Hepatocyte (in vitro differentiated cells): Measurements from ENCODE around the gene PER2. TPM values are rescaled to one million over a fixed set of nuclear protein-coding genes. Genes with fewer than 3 reads are reported as not detected.

Experiments
- DNase-seq: peaks from one replicate; pipeline ENCODE4 v3.0.0-alpha.2; 2016; ENCODE audit warnings: low spot score
- H2AFZ ChIP-seq: fragments of 200-600 bp; sonication (generic); 2 replicates; pipeline ENCODE4 v1.6.0; 2016; ENCODE audit warnings: antibody characterized with exemption, mild to moderate bottlenecking
- H3K27ac ChIP-seq: fragments of 200-600 bp; sonication (generic); 2 replicates; pipeline ENCODE4 v1.5.1; 2016; ENCODE audit warnings: mild to moderate bottlenecking
- H3K27me3 ChIP-seq: fragments of 200-600 bp; sonication (generic); 2 replicates; pipeline ENCODE4 v1.6.1; 2016
- H3K36me3 ChIP-seq: fragments of 200-600 bp; sonication (generic); replicated peaks from 2 replicates; pipeline ENCODE4 v1.5.1; 2016; ENCODE audit warnings: low read depth; ENCODE audit not compliant: insufficient read depth
- H3K4me1 ChIP-seq: fragments of 200-600 bp; sonication (generic); 2 replicates; pipeline ENCODE4 v1.5.1; 2016; ENCODE audit warnings: mild to moderate bottlenecking, moderate library complexity; ENCODE audit not compliant: insufficient read depth
- H3K4me2 ChIP-seq: fragments of 200-600 bp; sonication (generic); 2 replicates; pipeline ENCODE4 v1.6.0; 2016
- H3K4me3 ChIP-seq: fragments of 200-600 bp; sonication (generic); 2 replicates; pipeline ENCODE4 v1.5.1; 2016; ENCODE audit warnings: mild to moderate bottlenecking
- H3K79me2 ChIP-seq: fragments of 200-600 bp; sonication (generic); 2 replicates; pipeline ENCODE4 v1.6.0; 2017; ENCODE audit warnings: mild to moderate bottlenecking
- H3K9me2 ChIP-seq: fragments of 200-600 bp; sonication (generic); replicated peaks from 2 replicates; pipeline ENCODE4 v1.6.0; 2017; ENCODE audit warnings: mild to moderate bottlenecking; ENCODE audit not compliant: insufficient read depth
- H3K9me3 ChIP-seq: fragments of 200-600 bp; sonication (generic); 2 replicates; pipeline ENCODE4 v1.5.1; 2016; ENCODE audit warnings: low read depth, mild to moderate bottlenecking
- H4K20me1 ChIP-seq: fragments of 200-600 bp; sonication (generic); 2 replicates; pipeline ENCODE4 v1.6.0; 2016; ENCODE audit warnings: mild to moderate bottlenecking; ENCODE audit not compliant: insufficient read depth, poor library complexity, severe bottlenecking
- CTCF ChIP-seq: fragments of 200-600 bp; sonication (generic); IDR thresholded peaks from 2 replicates; pipeline ENCODE4 v1.5.1; 2016; ENCODE audit warnings: antibody characterized with exemption, mild to moderate bottlenecking; ENCODE audit not compliant: poor library complexity
- EZH2 ChIP-seq: fragments of 200-600 bp; sonication (generic); IDR thresholded peaks from 2 replicates; pipeline ENCODE4 v1.6.1; 2016; ENCODE audit warnings: antibody characterized with exemption, mild to moderate bottlenecking, borderline replicate concordance
- EZH2phosphoT487 ChIP-seq: fragments of 200-600 bp; sonication (generic); IDR thresholded peaks from one replicate; pipeline ENCODE4 v1.6.1; 2018; ENCODE audit warnings: antibody characterized with exemption, mild to moderate bottlenecking, low read depth, moderate library complexity; ENCODE audit not compliant: unreplicated experiment, severe bottlenecking
- WGBS: methylation state at CpG from one replicate; pipeline ENCODE4 v1.1.6; 2016; ENCODE audit warnings: low lambda C conversion rate; ENCODE audit errors: missing lambda C conversion rate; 5-methylcytosine and 5-hydroxymethylcytosine counted together
- polyA plus RNA-seq: library from polyadenylated mRNA; unstranded; fragments of >200 nt; fragmentation: Nextera tagmentation; extraction: Ambion mirVana; gene quantifications from 2 replicates; pipeline ENCODE4 v1.2.1, GENCODE V29; 2016
- total RNA-seq: library from RNA; depleted of rRNA; stranded (reverse); fragments of >200 nt; gene quantifications from 2 replicates; pipeline ENCODE4 v1.2.3, GENCODE V29; 2014

PER2 gene
- total RNA-seq (6.1 and 8.9 TPM in 2 replicates), polyA plus RNA-seq (6.0 and 6.4 TPM in 2 replicates)

- Histone ChIP-seq H3K36me3 (no peaks in the 10 kb centered on the region), H3K4me2 (peak within 1 kb of the TSS; percentile 89), H3K9me3 (no peaks in the 10 kb centered on the region), H4K20me1 (no peaks in the 10 kb centered on the region), H3K27ac (peak within 1 kb of the TSS; percentile 96), H2AFZ (peak within 1 kb of the TSS; percentile 42), H3K4me3 (peak within 1 kb of the TSS; percentile 92), H3K9me2 (no peaks in the 10 kb centered on the region), H3K4me1 (peaks cover 48% of the 10 kb centered on the region), H3K27me3 (no peaks in the 10 kb centered on the region), H3K79me2 (peaks cover 42% of the 10 kb centered on the region)
- 8% methylated on average over 38 of the region's 65 CpGs for WGBS
- TF ChIP-seq EZH2 (no peak), CTCF (peak; percentile 14)
- peak; percentile 91 for DNase-seq
These were observed at the start of gene PER2 for GRCh38 chr2:238287737-238288649. TSS of gene PER2 (minus strand) at chr2:238288610. CDS start at chr2:238277936, 10,674 bp downstream.

GRCh38 chr2:238337846-238338245, 49.4 kb upstream of the PER2 start:
- Histone ChIP-seq H3K9me2 (no peaks in the 10 kb centered on the region), H3K4me2 (no peak overlapping the region)
- TF ChIP-seq EZH2 (no peak), EZH2phosphoT487 (no peak), CTCF (no peak)

GRCh38 chr2:238336793-238337444, 48.5 kb upstream of the PER2 start:
- no peak overlapping the region for H2AFZ ChIP-seq
- H3K36me3 ChIP-seq: no peaks in the 10 kb centered on the region
- 95% methylated on average over 5 of the region's 5 CpGs for WGBS
- H4K20me1 ChIP-seq: no peaks in the 10 kb centered on the region
- no peaks in the 10 kb centered on the region for H3K27me3 ChIP-seq
- H3K4me3 ChIP-seq: no peak overlapping the region
- H3K27ac ChIP-seq: no peak overlapping the region
- no peaks in the 10 kb centered on the region for H3K9me3 ChIP-seq
- no peaks in the 10 kb centered on the region for H3K4me1 ChIP-seq
- no peak overlapping the region for H3K4me2 ChIP-seq
- TF ChIP-seq CTCF (no peak), EZH2 (no peak), EZH2phosphoT487 (no peak)
- DNase-seq: no peak
- no peaks in the 10 kb centered on the region for H3K9me2 ChIP-seq
- H3K79me2 ChIP-seq: no peaks in the 10 kb centered on the region

More at GRCh38 chr2:238337846-238338245, 49.4 kb upstream of the PER2 start:
- no peaks in the 10 kb centered on the region for H3K27me3 ChIP-seq
- H3K9me3 ChIP-seq: no peaks in the 10 kb centered on the region
- no peak overlapping the region for H2AFZ ChIP-seq
- H3K27ac ChIP-seq: no peak overlapping the region
- 96% methylated on average over 5 of the region's 5 CpGs for WGBS
- no peak for DNase-seq
- no peaks in the 10 kb centered on the region for H4K20me1 ChIP-seq
- H3K79me2 ChIP-seq: no peaks in the 10 kb centered on the region
- H3K36me3 ChIP-seq: no peaks in the 10 kb centered on the region
- no peak overlapping the region for H3K4me3 ChIP-seq
- H3K4me1 ChIP-seq: no peaks in the 10 kb centered on the region
